A549 (cell line): ENCODE results near the gene SCUBE3. TPM values are rescaled to one million over a fixed set of nuclear protein-coding genes. Genes with fewer than 3 reads are reported as not detected.

Experiments
- ATAC-seq, 2 experiments: fragments of 200-7000 bp in 1 of 2; fragments of >200 bp in 1 of 2; cut with Nextera tagmentation in 1 of 2; cut with Tn5 transposase in 1 of 2; 3 replicates each; pipeline versions ENCODE4 v1.8.0 to v1.9.1; 2018 to 2020; ENCODE audit warnings: mild to moderate bottlenecking in 1 of 2, moderate library complexity in 1 of 2
- CTCF ChIA-PET: fragments of 300-600 bp; sonication (Branson Sonifier 250); formaldehyde crosslinking; extraction: SDS; loops from one replicate; lab custom pipeline; 2021; ENCODE audit warnings: antibody characterized with exemption, inconsistent platforms; lab: Yijun Ruan, JAX
- POLR2A ChIA-PET: fragments of 350-600 bp; formaldehyde crosslinking; extraction: SDS; loops from one replicate; lab custom pipeline; 2021; ENCODE audit warnings: antibody characterized with exemption, inconsistent platforms; lab: Yijun Ruan, JAX
- DNase-seq, 2 experiments: peaks; one replicate each; pipeline versions ENCODE4 v3.0.0 to v3.0.0-alpha.2; 2011 to 2016; ENCODE audit warnings: low read depth in 1 of 2, low spot score in 1 of 2
- FAIRE-seq: peaks from 2 replicates; lab custom pipeline; 2011; peaks lifted over from hg19 to GRCh38; lab: Jason Lieb, UNC
- H3K27ac ChIP-seq, 2 experiments: fragments of >200 bp; sonication (Bioruptor Twin); formaldehyde crosslinking; 3 replicates each; pipeline ENCODE4 v1.5.1; 2016 to 2017
- H3K4me1 ChIP-seq: fragments of >200 bp; sonication (Bioruptor Twin); formaldehyde crosslinking; 3 replicates; pipeline ENCODE4 v1.6.1; 2016
- H3K4me2 ChIP-seq: fragments of >200 bp; sonication (Bioruptor Twin); formaldehyde crosslinking; 3 replicates; pipeline ENCODE4 v1.6.1; 2016
- H3K4me3 ChIP-seq: fragments of >200 bp; sonication (Bioruptor Twin); formaldehyde crosslinking; 3 replicates; pipeline ENCODE4 v1.5.1; 2016
- H3K9me3 ChIP-seq: fragments of >200 bp; sonication (Bioruptor Twin); formaldehyde crosslinking; 3 replicates; pipeline ENCODE4 v1.6.1; 2016
- BHLHE40 ChIP-seq: IDR thresholded peaks from 2 replicates; pipeline ENCODE4 v1.6.1; 2012; ENCODE audit warnings: low read depth, low read length, inconsistent platforms
- CBX8 ChIP-seq: fragments of 200-600 bp; sonication (generic); IDR thresholded peaks from 2 replicates; pipeline ENCODE4 v1.6.1; 2016
- CEBPB ChIP-seq, 2 experiments: fragments of >200 bp in 1 of 2; sonication (Bioruptor Twin) in 1 of 2; formaldehyde crosslinking in 1 of 2; IDR thresholded peaks; 2 replicates each; pipeline ENCODE4 v1.6.1; 2012 to 2016
- CTCF ChIP-seq: fragments of >200 bp; sonication (Bioruptor Twin); formaldehyde crosslinking; IDR thresholded peaks from 3 replicates; pipeline ENCODE4 v1.5.1; 2016
- HDAC2 ChIP-seq: fragments of 200-600 bp; sonication (generic); IDR thresholded peaks from 2 replicates; pipeline ENCODE4 v1.6.1; 2016
- HOXA7 ChIP-seq: fragments of 250-450 bp; sonication (Bioruptor Pico); IDR thresholded peaks from 2 replicates; pipeline ENCODE4 v1.5.0; 2020; ENCODE audit warnings: mild to moderate bottlenecking, moderate library complexity
- HOXB5 ChIP-seq: fragments of 250-450 bp; sonication (Bioruptor Pico); IDR thresholded peaks from 2 replicates; pipeline ENCODE4 v1.5.0; 2020; ENCODE audit warnings: mild to moderate bottlenecking, moderate library complexity
- KDM5A ChIP-seq: fragments of 200-600 bp; sonication (generic); IDR thresholded peaks from 2 replicates; pipeline ENCODE4 v1.6.1; 2016; ENCODE audit warnings: antibody characterized with exemption, mild to moderate bottlenecking
- NFE2L2 ChIP-seq: fragments of 150-350 bp; conservative IDR thresholded peaks from 2 replicates; pipeline ENCODE4 v1.6.1; 2014; ENCODE audit warnings: low read length
- PBX3 ChIP-seq: IDR thresholded peaks from 2 replicates; pipeline ENCODE4 v1.6.1; 2012
- POLR2A ChIP-seq: IDR thresholded peaks from 2 replicates; pipeline ENCODE4 v1.6.1; 2012; ENCODE audit warnings: mild to moderate bottlenecking, low read length
- POLR2AphosphoS2 ChIP-seq: conservative IDR thresholded peaks from 2 replicates; pipeline ENCODE4 v1.6.1; 2012; ENCODE audit warnings: low read length, improper control_type of control experiment, inconsistent platforms
- RAD21 ChIP-seq, 2 experiments: fragments of >200 bp in 1 of 2; sonication (Bioruptor Twin) in 1 of 2; formaldehyde crosslinking in 1 of 2; IDR thresholded peaks in 1 of 2; conservative IDR thresholded peaks in 1 of 2; 2 replicates in 1 of 2; 3 replicates in 1 of 2; pipeline ENCODE4 v1.6.1; 2012 to 2018; ENCODE audit warnings: inconsistent platforms in 1 of 2
- RARB ChIP-seq: fragments of 250-450 bp; sonication (Bioruptor Pico); IDR thresholded peaks from 2 replicates; pipeline ENCODE4 v1.8.0; 2021; ENCODE audit warnings: mild to moderate bottlenecking, moderate library complexity
- RFX5 ChIP-seq: fragments of 450-650 bp; IDR thresholded peaks from 2 replicates; pipeline ENCODE4 v1.7.1; 2014; ENCODE audit warnings: antibody characterized with exemption, mild to moderate bottlenecking, moderate library complexity
- SMC3 ChIP-seq: fragments of >200 bp; sonication (Bioruptor Twin); formaldehyde crosslinking; IDR thresholded peaks from 3 replicates; pipeline ENCODE4 v1.6.1; 2018; ENCODE audit warnings: inconsistent platforms
- SREBF2 ChIP-seq: fragments of 450-650 bp; IDR thresholded peaks from 2 replicates; pipeline ENCODE4 v1.6.1; 2014; ENCODE audit warnings: mild to moderate bottlenecking, moderate library complexity
- TFCP2L1 ChIP-seq: fragments of 250-450 bp; sonication (Bioruptor Pico); IDR thresholded peaks from 2 replicates; pipeline ENCODE4 v1.5.0; 2021; ENCODE audit warnings: mild to moderate bottlenecking
- USF2 ChIP-seq: fragments of 450-650 bp; IDR thresholded peaks from 2 replicates; pipeline ENCODE4 v1.6.1; 2014; ENCODE audit warnings: antibody characterized with exemption
- WGBS: methylation state at CpG from one replicate; pipeline ENCODE4 v1.1.6; 2017; ENCODE audit errors: missing lambda C conversion rate; 5-methylcytosine and 5-hydroxymethylcytosine counted together
- polyA plus RNA-seq, 4 experiments: library from polyadenylated mRNA; depleted of rRNA in 3 of 4; stranded (reverse); fragments of >200 nt; fragmentation: RNase III in 1 of 4; extraction: RNeasy Plus Mini Kit Qiagen cat#74134 plus additional on column Dnase treatment in 1 of 4; gene quantifications; 2 replicates in 3 of 4; 3 replicates in 1 of 4; pipeline ENCODE4 v1.2.3, GENCODE V29; 2011 to 2017

SCUBE3 gene
- polyA plus RNA-seq, 2 of the 4 experiments (the other 2 are of a cell fraction) = 0.06 to 0.13 TPM

GRCh38 chr6:35259194-35259947 is 45.6 kb downstream of the SCUBE3 start, which contains the start of gene ZNF76 (continued):
- TF ChIP-seq USF2 (no peak), RARB (CRISPR knock-in tag) (0 out of 2 replicates have a peak, but pooled peaks have one; percentile 31), SMC3 (no peak), HDAC2 (no peak), CBX8 (no peak), HOXB5 (CRISPR knock-in tag) (peak; percentile 30; the same call in 1 of the 2 replicates), TFCP2L1 (no peak), POLR2AphosphoS2 (no peak), BHLHE40 (no peak), RFX5 (0 out of 2 replicates have a peak, but pooled peaks have one; percentile 31), POLR2A (peak; percentile 62), SREBF2 (no peak), CEBPB (IDR thresholded peaks at IDR 0.05) (0 out of 4 replicates have a peak, but pooled peaks of 1 of the 2 experiments have one; percentile 5), NFE2L2 (no peak), RAD21 (conservative IDR thresholded peaks at IDR 0.05 in 1 of 2, IDR thresholded peaks at IDR 0.05 in 1 of 2) (no peak), KDM5A (no peak)

GRCh38 chr6:35259948-35260590 is 46.3 kb downstream of the SCUBE3 start:
- H3K9me3 ChIP-seq = no peaks in the 10 kb centered on the region
- 1% methylated on average over 9 of the region's 23 CpGs for WGBS
- ATAC-seq (peak; percentile 64 to 70), FAIRE-seq (no peak), DNase-seq (peak; percentile 70 to 82)
- H3K4me3 ChIP-seq = peak overlapping the region; percentile 62
- peak overlapping the region; percentile 93 to 100 for H3K27ac ChIP-seq
- H3K4me2 ChIP-seq = peak overlapping the region; percentile 97
- CTCF ChIA-PET = interaction anchor here (1.0 to 1.3 kb wide), 2 partner anchors 8 to 14 kb away, joined by 4 to 5 read pairs; no protein-coding TSS in a partner anchor
- POLR2A ChIA-PET = interaction anchor here (0.6 to 1.3 kb wide), 4 partner anchors 8 to 58 kb away, joined by 3 to 4 read pairs (median 4); no protein-coding TSS in a partner anchor
- no peak for TF ChIP-seq BHLHE40
- TF ChIP-seq USF2 = peak; percentile 32; the same call in 1 of the 2 replicates
- peaks cover 21% of the 10 kb centered on the region for H3K4me1 ChIP-seq

GRCh38 chr6:35260591-35261570 is 47.1 kb downstream of the SCUBE3 start:
- ChIA-PET POLR2A (no interaction called here), CTCF (interaction anchor here (0.6 to 1.2 kb wide), 2 partner anchors 10 to 20 kb away, joined by 3 to 4 read pairs; no protein-coding TSS in a partner anchor)
- peaks cover 21% of the 10 kb centered on the region for H3K4me1 ChIP-seq
- DNase-seq = no peak
- peak overlapping the region; percentile 97 for H3K4me2 ChIP-seq
- no peak for TF ChIP-seq CTCF
- TF ChIP-seq RAD21 (conservative IDR thresholded peaks at IDR 0.05 in 1 of 2, IDR thresholded peaks at IDR 0.05 in 1 of 2) = no peak
- TF ChIP-seq CEBPB (IDR thresholded peaks at IDR 0.05) = no peak
- no peak for TF ChIP-seq HOXA7 (CRISPR knock-in tag)
- TF ChIP-seq PBX3 = no peak
- TF ChIP-seq, all 56 proteins: peak for 0
- WGBS = 83% methylated on average over 6 of the region's 6 CpGs
- peak overlapping the region; percentile 93 to 100 for H3K27ac ChIP-seq
- no peaks in the 10 kb centered on the region for H3K9me3 ChIP-seq
- no peak for FAIRE-seq
- ATAC-seq = no peak
- H3K4me3 ChIP-seq = peak overlapping the region; percentile 62
